D341Med (cell line): ENCODE results near the gene FOXJ1.

Source experiments
- DNase-seq: peaks from one replicate; pipeline ENCODE4 v3.0.0; 2012; ENCODE audit warnings: low spot score

Gene FOXJ1

DNA sequence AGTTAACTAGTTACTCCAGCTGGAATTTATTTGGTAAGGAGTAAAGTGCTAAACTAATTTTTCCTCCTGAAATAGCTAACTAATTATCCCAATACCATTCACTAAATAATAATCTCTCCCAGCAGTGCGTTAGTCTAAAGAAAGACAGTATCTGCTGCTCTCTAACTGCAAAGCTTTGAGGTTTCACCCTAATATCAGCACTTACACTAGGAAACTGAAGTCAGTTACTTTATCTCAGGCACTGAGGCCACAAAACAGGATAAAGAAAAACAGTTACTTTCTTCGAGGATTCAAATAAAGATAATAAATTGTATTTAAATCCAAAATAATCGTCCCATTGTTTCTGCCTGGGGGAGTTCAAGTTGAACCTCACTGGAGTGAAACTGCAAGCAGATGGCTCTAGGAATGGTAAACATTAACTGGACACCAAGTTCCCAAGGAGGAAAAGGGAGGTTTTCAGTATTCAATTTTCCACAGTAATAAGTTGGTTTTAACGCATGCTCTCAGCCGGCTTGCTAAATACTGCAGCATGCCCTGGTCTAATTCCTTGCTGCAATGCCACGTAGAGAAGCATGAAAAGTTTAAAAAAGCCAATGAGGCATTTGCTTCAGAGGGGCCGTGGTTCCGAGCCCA is 20.0 kb upstream of the FOXJ1 start:
- no peak for DNase-seq

DNA sequence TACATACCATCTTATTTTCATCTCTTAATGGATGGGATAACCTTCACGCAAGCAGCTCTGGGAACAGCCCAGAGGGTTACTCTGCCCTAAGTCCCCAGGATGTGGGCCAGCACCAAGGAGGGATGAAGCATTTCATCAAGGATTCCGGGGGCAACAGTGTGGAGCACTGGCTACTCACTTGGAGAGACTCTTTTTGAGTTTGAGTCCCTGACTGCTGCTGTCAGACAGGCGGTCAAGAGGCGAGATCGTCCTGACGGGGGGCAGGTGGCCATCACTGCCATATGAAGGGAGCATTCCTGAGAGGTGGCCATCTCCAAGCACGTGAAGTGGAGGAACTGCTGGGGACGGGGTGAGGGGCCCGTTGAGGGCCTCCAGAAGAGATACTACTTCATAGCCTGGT is 18.1 kb upstream of the FOXJ1 start:
- DNase-seq = no peak

DNA sequence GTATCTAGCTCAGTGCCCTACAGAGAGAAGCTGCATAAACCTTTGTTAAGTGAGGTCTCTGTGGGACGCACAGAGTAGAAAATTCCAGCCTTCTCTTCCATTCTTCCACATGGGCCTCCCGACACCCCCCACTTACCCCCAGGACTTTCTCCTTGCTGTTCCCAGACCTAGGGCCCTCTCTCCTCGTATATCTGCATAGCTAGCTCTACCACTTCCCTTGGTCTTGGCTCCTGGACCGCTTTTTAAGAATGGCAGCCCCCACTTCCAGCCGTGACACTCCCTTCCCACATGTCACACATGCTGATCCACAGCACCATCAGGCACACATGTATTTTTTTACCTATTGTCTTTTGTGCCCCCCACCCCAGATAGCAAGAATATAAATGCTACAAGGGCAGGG is 16.7 kb upstream of the FOXJ1 start:
- DNase-seq = no peak

DNA sequence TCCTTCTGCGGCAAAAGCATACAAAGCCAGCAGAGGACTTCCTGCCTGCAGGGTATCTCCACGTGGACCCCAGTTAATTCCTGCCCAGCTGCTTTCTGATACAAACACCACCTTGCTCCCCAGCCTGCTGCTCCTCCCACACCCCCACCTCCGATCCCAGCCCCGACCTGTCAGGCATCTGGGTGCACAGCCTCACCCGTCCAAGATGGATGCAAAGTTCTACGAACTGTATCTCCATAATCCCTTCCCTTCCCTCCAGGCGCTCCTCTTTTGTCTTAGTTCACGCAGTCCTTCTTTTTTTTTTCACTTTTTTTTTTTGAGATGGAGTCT is 15.6 kb upstream of the FOXJ1 start:
- DNase-seq = no peak

DNA sequence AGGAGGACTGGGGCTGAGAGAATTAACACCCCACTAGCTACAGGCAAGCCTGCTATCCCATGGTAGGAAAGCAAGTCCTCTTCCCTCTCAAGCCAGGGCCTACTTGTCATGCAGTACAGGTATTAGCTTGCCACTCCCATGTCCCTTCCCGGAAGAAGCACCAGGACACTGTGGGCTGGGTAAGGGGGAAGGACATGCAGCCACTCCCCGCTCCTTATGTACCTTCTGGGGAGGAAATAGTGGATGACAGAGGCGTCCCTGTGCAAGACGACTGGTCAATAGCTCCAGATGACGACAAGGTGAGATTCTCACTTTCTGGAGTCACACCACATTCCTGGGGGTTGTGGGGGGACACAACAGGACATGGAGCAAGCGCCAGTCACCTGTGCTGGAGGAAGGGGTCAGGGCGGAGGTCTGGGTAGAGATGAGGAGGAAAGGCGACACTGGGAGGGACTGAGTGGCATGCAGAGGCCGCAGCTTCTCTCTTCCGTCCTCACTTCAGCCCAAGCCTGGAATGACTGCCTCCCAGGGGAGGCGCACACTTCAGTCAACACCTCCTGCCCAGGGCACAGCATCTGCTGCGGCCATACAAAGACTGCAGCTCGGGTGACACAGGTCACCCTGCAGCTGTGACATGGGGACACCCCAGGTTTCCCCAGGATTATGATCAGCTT is 15.1 kb upstream of the FOXJ1 start:
- DNase-seq = no peak

DNA sequence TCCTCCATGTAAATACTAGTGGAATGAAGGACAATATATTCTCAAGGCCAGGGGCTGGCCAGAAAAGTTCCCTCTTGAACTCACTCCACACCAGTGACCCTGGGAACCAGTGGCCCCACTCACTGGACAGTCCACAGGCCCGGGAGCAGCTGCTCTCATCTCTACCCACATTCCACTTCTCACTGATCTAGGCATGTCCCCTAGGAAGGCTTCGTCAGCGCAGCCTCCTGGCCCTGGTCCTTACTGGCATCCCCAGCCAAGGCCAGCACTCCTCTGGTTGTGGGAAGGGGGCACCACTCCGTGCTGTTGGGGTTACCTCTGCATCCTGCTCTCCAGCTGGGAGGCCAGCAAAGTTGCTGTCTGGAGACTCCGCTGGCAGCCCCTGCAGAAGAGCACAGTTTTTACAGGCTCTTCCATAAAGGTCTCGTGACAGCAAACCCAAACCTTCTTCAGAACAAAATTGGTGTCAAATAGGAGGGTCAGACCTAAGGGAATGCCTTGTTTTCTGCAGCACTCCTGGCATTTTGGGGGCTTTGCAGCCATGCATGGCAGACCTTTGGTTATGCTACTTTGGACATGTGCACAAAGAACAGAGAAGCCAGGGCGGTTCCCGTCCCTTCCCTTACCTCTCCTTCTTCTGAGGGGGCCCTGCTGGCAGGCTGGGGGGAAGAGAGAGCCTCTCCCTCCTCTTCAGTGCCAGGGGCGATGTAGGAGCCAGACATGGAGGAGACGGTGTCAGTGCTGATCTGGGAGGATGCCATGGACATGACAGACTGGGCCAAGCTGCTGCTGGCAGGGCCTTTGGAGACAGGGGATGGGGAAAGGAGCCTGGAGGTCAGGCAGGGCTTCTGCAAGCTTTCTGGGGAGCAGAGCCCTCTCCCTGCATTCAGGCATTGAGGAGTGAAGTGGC is 14.1 kb upstream of the FOXJ1 start:
- DNase-seq = no peak

DNA sequence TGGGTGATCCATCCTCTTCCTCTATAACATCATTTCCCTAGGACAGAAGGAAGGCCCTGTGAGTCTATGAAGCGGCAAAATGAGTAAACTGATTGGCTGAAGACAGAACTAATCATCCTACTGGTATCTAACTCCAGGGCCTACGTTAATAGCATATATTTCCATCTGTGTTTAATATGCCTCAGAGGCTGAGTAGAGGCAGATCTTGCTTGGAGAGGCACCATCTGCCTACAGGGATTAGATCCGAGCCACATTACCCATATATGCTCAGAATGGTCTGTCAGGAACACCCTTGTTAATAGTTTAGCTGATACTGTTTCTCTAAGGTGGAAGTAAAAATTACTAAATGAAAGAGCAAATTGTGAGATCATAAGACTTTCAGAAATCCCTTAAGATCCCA is 13.2 kb upstream of the FOXJ1 start:
- DNase-seq = no peak

DNA sequence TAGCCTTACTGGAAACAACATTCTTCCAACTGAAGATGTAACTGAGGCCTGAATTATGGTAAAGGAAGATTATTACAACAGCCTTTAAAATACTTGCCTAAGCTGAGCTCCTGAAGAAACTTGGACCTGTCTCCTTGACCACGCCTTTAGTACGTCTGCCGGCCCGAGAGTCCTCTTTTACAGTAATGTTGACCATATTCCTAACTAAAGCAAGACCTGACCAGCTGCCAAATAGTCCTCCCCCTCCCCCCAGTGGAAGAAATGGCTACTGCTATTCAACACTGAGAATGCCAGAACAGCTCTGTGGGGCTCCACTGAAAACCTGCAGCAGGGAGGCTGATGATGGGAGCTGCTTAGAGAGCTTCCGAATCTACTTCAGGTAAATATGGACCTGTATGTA is 12.6 kb upstream of the FOXJ1 start:
- DNase-seq = no peak

DNA sequence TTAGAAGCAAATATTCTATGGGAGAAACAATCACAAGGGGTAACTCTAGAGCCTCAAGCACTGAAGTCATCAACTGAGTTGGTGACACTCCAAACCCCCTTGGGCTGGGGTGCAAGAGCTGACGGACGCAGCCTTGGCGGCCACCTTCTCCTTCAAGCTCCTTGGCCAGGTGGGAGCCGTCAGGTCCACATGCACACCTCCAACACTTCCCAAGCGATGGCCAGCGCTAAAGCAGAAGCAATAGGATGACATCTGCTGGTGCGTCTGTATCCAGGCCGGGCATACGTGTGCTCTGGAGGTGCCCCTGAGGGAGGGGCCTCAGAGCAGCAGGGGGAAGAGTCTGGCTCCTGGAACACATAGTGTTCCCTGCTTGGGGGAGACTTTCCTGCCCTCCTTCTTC is 12.2 kb upstream of the FOXJ1 start:
- no peak for DNase-seq

DNA sequence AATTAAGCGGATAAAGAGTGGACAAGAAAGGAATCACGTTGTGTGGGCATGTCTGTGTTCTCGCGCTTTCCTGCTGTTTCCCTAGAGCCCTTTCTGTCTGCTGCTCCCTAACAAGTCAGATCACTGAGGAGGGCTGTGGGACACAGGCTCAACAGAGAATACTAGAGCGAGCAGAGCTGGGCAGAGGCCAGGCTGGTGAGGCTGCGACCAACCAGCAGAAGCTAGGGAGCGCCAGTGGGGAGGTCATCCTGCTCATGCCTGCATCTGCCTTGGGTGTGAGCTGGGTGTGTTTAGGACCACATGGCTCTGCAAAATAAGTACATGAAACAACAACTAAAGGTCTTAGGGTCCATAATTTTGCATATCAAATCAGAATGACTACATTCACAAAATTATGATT is 11.5 kb upstream of the FOXJ1 start:
- DNase-seq = no peak

DNA sequence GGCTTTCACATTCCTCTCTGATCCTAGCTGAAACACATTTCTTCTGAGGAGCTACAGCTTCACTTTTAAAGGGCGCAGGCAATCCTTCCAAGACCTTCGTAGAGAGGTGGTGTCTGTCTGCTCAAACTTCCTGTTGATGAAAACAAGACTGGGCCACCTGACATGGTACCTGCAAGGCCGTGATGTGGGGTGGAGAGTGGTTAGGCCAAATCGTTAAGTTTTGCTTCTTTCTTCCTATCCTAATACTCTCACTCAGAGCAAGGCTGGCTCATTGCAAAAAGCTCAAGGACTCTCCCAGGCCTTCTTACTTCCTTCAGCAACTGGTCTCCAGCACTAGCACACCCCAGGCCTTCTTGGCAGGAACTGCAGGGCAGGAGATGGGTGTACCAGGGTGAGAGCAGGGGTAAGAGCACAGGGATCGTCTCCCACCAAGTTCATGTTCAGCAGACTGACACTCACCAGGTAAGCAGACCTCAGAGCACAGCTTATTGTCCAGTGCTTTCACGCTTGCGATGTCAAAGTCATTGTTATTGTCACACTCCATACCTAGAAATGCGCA is 10.9 kb upstream of the FOXJ1 start:
- DNase-seq = no peak

DNA sequence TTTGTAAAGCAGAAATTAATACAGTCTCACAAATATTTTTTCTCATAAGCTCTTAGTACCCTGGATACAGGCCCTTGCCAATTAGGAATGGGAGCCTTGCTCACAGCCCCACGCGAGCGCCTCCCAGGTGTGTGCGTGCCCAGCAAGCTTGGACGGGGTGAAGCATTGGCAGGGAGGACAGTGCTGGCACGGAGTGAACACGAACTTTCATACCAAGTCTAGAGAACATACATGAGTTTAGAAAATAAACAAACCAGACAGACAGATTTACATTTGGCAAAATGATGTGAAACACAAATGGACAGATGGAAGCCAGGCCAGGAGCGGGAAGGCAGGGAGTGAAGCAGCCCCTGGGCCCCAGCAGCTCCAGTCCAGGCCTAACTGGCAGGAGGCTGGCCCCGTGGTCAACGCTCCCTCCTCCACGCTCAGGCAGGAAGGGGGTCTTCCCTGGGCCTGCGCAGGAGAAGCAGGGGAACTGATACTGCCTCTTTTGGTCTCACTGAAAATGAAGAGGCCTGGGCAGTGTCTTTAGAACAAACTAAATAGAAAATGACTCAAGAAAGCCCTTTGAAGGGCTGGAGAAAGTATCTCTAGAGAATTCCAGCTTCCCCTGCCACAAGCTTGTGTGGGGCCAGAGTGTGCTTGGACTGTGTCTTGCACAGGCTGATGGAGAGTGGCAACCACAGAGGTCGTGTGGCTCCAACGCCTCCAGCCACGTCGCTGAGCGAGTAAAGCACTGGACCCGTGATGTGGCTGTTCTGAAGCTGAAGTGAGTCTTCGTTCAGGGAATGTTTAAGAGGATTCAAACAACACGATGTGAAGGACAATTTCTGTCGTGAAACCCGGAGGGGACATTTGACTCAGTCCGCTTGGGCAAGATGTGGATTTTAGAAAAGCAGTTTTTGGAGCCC is 9.9 kb upstream of the FOXJ1 start:
- DNase-seq = no peak

DNA sequence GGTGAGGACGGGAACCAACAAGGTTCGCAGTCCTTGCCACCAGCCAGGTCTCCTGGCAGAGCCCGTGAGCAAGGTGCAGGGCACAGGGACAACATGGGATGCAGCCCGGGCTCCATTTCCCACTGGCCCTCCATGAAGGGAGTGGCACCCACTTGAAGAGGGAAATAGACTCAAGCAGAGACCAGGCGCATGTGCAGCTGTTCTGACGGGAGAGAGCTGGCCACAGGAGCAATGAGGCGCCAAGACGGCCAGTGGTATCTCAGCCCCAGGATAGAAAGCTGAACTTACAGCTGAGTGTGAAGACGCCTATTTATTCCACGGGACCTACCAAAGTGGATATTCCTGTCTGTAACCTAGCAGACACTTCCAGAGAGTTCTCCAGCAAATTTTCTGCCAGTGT is 8.2 kb upstream of the FOXJ1 start:
- no peak for DNase-seq

DNA sequence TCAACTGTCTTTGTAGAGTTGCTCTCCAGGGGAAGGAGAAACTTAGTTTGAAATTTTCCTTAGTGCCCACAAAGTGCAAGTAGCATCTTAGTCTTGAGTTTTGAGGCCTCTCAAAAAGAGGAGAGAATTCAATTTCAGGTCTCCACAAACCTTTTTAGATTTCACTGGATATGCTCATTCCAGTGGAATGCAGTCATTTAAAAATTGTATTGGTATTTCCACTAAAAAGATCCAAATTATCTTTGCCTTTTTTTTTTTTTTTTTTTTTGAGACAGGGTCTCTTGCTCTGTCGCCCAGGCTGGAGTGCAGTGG is 6.9 kb upstream of the FOXJ1 start:
- no peak for DNase-seq

DNA sequence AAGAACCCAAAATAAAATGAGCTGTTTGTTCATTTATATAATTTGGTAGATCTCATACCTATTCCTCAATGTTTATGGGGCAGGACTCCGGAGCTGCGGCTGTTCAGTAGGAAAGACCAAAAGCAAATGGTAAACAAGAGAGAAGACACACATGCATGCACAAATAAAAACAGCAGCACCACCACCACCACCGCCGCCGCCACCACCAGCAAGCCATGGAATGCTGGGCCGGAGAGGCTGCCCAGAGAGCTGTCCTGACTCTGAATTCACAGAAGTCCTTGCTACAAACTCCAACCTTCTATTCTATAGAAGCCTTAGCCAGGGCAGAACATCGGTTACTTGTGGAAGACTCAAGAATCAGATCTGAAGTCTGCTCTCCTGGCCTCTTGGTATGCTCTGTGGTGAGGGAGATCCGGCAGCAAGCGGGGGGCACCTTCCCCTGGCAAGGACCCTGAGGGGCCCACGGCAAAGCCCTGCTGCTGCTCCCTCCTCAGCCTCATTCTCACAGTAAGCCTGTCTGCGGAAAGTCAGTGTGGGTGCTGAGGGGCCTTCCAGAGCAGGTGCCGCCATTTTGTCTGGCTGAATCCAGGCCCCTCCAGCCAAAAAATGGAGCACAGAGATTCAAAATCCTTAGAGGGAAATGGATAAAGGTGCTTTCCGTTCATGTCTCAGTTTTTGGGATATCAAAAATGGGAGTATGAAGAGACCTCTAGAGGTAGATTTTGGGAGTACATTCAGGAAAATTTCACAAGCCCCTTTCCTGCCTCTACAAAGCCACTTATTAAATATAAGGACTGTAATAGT is 6.4 kb upstream of the FOXJ1 start:
- DNase-seq = peak; percentile 50

DNA sequence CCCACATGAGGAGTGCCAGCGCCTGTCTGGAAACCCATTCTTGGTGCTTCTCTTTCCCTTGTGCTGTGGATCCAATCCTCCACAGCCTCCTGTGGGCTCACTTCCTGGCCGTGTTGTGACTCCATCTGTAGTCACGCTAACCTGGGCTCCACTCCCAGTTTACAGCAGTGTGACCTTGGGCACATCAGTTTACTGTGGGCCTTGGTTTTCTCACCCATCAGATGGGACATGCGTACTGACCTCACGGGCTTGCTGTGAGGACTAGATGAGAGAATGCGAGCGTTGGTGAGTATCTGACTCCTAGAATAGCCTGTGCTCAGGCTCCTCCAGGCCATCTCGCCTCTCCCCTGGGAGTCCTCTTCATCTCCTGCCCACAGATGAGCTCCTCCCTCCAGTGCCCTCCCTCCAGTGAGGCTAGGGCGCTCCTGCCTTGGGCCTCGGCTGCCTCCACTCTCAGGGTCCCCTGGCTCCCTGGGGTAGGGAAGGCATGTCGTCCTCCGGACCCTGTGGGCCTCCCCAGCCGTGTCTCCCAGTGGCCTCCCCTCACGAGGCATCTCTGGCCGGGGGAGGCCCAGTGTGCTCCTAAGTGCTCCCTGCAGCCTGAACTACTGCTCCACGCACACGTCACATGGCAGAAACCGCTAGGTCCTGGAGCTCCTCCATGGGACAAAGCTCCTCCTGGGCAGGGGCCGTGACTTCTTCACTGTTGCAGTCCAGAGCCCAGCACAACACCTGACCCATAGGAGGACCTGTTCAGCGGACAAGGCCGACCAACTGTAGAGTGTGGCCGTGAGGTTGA is 5.2 kb upstream of the FOXJ1 start:
- DNase-seq = no peak

DNA sequence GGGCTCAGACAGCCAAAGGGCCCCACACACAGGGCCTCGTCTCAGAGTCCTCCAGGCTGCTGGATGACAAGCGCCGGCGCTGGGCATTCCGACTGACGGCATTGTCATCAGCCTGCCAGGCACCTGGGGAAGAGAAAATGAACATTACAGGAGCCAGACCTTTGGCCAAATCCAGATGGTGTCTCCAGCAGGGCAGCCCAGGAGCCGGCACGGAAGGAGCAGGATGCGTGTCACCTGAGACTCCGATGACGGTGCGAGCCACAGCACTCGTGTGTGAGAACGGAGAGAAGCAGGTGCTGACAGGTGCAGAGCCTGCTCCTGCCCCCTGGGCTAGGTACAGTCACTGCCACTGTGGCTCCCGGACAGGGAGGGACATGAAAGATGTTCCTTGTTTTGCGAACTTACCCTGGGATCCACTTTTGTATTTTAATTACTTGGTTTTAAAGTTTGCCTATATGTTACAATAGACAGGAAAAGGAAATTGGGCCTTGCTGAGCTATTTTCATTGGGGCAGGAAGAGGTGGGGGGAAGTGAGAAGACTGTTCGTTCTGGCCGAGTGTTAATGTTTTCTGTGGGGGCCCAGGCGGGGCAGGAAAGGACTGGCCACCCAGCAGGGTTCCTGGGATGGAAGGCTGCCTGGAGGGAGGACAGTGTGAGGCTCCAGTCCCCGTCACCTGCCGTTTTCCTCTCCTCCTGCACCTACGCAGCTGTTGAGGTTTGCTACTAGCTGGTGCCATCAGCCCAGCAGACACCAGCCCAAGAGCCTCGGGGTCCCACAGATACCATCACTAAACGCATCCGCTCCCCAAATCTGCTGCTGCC is 4.4 kb upstream of the FOXJ1 start:
- no peak for DNase-seq

DNA sequence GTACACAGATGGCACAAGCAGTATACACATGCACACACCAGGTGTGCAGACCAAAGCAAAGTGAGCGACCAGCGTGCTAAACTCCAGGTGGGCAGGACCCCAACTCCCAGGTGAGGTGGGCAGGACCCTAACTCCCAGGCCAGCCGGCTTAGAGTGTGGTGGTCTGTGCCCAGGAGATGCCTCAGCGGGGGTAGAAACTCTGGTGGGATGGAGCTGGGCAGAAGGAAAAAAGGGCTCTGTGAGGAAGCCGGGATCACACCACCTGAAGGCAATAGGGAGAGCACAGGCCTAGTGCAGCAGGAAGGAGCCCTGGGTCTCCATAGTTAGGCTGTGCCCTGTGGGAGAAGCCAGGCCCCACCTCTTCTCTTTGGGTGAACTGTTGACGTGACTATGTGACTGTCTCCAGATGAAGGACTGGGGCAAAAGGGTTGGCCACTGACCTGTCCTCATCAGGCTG is 1.6 kb upstream of the FOXJ1 start:
- no peak for DNase-seq

DNA sequence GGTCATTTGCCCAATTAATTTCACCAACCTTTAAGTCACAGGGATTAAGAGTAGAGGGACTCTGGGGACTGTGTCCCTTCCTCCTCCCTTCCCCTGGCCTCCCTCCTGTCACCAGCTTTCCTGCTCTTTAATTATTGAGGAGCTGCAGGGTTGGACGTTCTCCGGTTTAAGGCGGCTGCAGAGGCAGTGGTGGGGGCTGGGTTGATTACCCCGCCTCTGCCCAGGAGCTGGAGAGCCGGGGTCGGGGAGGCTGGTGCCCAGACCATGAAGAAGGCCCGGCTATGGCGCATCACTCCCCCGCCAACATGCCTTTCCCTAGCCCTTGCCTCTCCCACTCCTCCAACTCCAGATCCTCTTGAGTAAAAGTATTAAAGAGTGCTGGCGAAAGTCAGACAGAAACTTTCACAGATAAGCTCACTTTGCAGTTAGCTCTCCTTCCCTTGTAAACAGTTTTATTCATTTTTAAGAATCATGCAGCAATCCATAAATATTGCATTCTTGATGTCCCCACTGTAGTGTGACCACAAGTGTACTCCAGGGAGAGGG is 1.1 kb upstream of the FOXJ1 start:
- peak; percentile 82 for DNase-seq
